Measurements from ENCODE around the gene TOM1L1.

Gene TOM1L1

GRCh38 chr17:54996441-54996840, 95.8 kb downstream of the TOM1L1 start:
- DNase-seq = no peak

- DNase-seq = no peak
These were observed 101.8 kb downstream of the TOM1L1 start for GRCh38 chr17:55002458-55002857.

DNA sequence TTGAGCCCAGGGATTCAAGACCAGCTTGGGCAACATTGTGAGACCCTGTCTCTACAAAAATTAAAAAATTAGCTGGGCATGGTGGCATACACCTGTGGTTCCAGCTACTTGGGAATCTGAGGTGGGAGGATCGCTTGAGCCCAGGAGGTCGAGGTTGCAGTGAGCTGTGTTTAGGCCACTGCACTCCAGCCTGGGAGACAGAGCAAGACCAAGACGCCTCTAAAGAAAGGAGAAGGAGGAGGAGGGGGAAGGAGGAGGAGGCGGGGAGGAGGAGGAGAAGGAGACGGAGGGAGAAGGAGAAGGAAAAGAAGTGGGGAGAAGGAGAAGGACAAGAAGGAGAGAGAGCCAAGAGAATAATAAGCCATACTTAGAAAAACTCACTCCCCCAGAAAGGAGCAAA, 103.8 kb downstream of the TOM1L1 start:
- no peak for DNase-seq

GRCh38 chr17:55005520-55005919, 104.9 kb downstream of the TOM1L1 start:
- no peak for DNase-seq
